ENCODE results near the gene MYLK. TPM values are rescaled to one million over a fixed set of nuclear protein-coding genes. Genes with fewer than 3 reads are reported as not detected.
A peak's percentile ranks its signal among the peaks of the same experiment; 100 is the strongest.

MYLK gene
- total and polyA plus RNA-seq, 2 of the 4 experiments (the other 2 are of a cell fraction) = 299 to 484 TPM

DNA sequence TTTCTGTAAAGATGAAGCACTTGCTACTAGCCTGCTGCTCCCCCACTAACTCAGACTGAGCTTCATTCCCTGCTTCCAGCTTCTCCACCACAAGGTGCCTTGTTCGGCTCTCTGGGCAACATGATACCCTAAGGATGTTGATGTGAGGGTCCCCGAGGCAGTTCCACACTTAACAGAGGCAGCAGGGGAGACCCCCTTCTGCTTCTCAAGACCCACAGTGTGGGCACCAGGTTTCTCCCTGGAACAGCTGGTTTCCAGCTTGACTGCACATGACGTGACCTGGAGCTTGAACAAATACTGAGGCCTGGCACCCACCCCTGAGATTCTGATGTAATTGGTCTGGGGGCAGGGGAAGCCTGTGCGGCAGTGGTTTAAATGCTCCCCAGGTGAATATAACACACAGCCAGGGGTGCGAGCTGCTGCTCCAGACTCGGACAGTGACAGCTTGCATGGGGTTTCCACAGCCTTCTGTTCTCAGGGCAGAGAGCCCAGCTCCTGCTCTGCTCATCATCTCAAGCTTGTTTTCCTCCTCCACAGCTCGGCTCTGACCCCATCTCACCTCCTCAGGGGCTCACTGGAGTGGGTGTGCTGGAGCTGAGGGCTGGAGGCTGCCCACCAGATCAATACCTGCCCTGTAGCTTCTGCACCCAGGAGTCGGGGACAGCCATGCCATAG lies 204.3 kb downstream of the MYLK start:
- Histone ChIP-seq H2BK120ac (ENCODE audit: low read depth, low read length) (no peak overlapping the region), H2BK20ac (ENCODE audit: low read depth, low read length) (no peak overlapping the region), H3K9me3 (ENCODE audit: control insufficient read depth, insufficient read depth, low read length) (no peaks in the 10 kb centered on the region), H2AFZ (replicated peaks; ENCODE audit: low read length, poor library complexity) (no peak overlapping the region), H3K56ac (ENCODE audit: extremely low read depth, insufficient read depth, low read length) (no peak overlapping the region), H3K18ac (ENCODE audit: low read depth, low read length) (no peak overlapping the region), H3K14ac (replicated peaks; ENCODE audit: low read depth, low read length) (0 out of 2 replicates have a peak overlapping the region, but pooled peaks have one; percentile 35), H3K27ac (ENCODE audit: insufficient read depth, low read length) (no peak overlapping the region), H4K8ac (ENCODE audit: low read depth in 2 of 2, low read length in 2 of 2) (no peak overlapping the region), H3K4me3 (ENCODE audit: insufficient read depth, low read depth, low read length) (no peak overlapping the region), H4K5ac (ENCODE audit: low read depth, low read length) (no peak overlapping the region), H4K20me1 (ENCODE audit: insufficient read depth, low read length) (peaks cover 15% of the 10 kb centered on the region), H2AK9ac (replicated peaks; ENCODE audit: low read depth, low read length, poor library complexity) (peak overlapping the region; percentile 7), H3K4me2 (ENCODE audit: low read depth, low read length) (no peak overlapping the region), H2AK5ac (ENCODE audit: low read depth, low read length) (no peak overlapping the region), H2BK15ac (ENCODE audit: low read depth, low read length) (no peak overlapping the region), H3K4ac (ENCODE audit: low read depth, low read length) (no peak overlapping the region), H3K9ac (ENCODE audit: low read depth, low read length) (no peak overlapping the region), H3K36me3 (ENCODE audit: control insufficient read depth, insufficient read depth, low read length) (peaks cover 78% of the 10 kb centered on the region), H2BK5ac (ENCODE audit: low read depth, low read length, poor library complexity, severe bottlenecking) (no peak overlapping the region), H3K9me1 (ENCODE audit: insufficient read depth, low read length) (peaks cover 9% of the 10 kb centered on the region; the same call in 1 of the 2 replicates), H4K91ac (ENCODE audit: insufficient read depth, low read depth, low read length) (no peak overlapping the region), H3K4me1 (ENCODE audit: control insufficient read depth, insufficient read depth, low read length) (peaks cover 16% of the 10 kb centered on the region), H3K27me3 (ENCODE audit: control insufficient read depth, insufficient read depth, low read length) (no peaks in the 10 kb centered on the region), H3K79me1 (ENCODE audit: low read depth in 1 of 2, low read length in 2 of 2) (peaks cover 5 to 26% of the 10 kb centered on the region in 2 experiments; a peak in 2 of 4 replicates), H3K23ac (ENCODE audit: low read depth, low read length) (no peak overlapping the region)
- TF ChIP-seq BHLHE40 (IDR thresholded peaks at IDR 0.05; ENCODE audit: low read depth, low read length) = no peak
- no peak for TF ChIP-seq MAFK (IDR thresholded peaks at IDR 0.05; ENCODE audit: low read depth, low read length)
- no peak for TF ChIP-seq MAZ (IDR thresholded peaks at IDR 0.05; ENCODE audit: borderline replicate concordance, low read depth, low read length)
- TF ChIP-seq SMC3 (IDR thresholded peaks at IDR 0.05; ENCODE audit: low read depth, low read length) = no peak
- TF ChIP-seq ELK1 (IDR thresholded peaks at IDR 0.05; ENCODE audit: borderline replicate concordance, low read depth, low read length) = no peak
- TF ChIP-seq RAD21 (IDR thresholded peaks at IDR 0.05; ENCODE audit: low read length) = no peak
- TF ChIP-seq RFX5 (IDR thresholded peaks at IDR 0.05; ENCODE audit: low read depth, low read length) = no peak
- TF ChIP-seq CEBPB (IDR thresholded peaks at IDR 0.05; ENCODE audit: low read depth, low read length) = no peak
- no peak for TF ChIP-seq MXI1 (IDR thresholded peaks at IDR 0.05; ENCODE audit: borderline replicate concordance, low read depth, low read length)
- no peak for TF ChIP-seq RCOR1 (IDR thresholded peaks at IDR 0.05; ENCODE audit: insufficient replicate concordance, low read length)
- TF ChIP-seq CTCF (conservative IDR thresholded peaks at IDR 0.05; ENCODE audit: low read depth, low read length) = no peak
- no peak for TF ChIP-seq POLR2A (IDR thresholded peaks at IDR 0.05; ENCODE audit: low read depth, low read length)
- no peak for TF ChIP-seq CHD1 (IDR thresholded peaks at IDR 0.05; ENCODE audit: low read depth, low read length)
- TF ChIP-seq FOS (IDR thresholded peaks at IDR 0.05; ENCODE audit: low read depth, low read length) = no peak
- no peak for TF ChIP-seq NFE2L2 (IDR thresholded peaks at IDR 0.05; ENCODE audit: low read depth, low read length)
- no peak for TF ChIP-seq USF2 (IDR thresholded peaks at IDR 0.05; ENCODE audit: low read depth, low read length)
- in situ Hi-C loops (cut with MboI; ENCODE audit: low sequenced_read_pairs) = no loop called here
- no CpG with 5 or more reads among the region's 8 CpGs for WGBS, 2 experiments (ENCODE audit: extremely low coverage in 2 of 2, insufficient read length in 1 of 2)
- DNase-seq (no peak), ATAC-seq (ENCODE audit: low read depth) (no peak)
- dilution Hi-C loops (cut with HindIII; ENCODE audit: low sequenced_read_pairs, unreplicated experiment) = no loop called here
- POLR2A ChIA-PET (ENCODE audit: unreplicated experiment) = no interaction called here
- intact Hi-C loops (cut with micrococcal nuclease) = no loop called here
- BruUV-seq (replicated peaks) = no TSS peak
- CTCF ChIA-PET = interaction anchor here (2.5 kb wide), 1 partner anchor 28 kb away, joined by 7 read pairs; no protein-coding TSS in a partner anchor

All from IMR-90 (cell line).